K562 (cell line): ENCODE data around the gene BET1L. TPM values are rescaled to one million over a fixed set of nuclear protein-coding genes. Genes with fewer than 3 reads are reported as not detected.

Source experiments
- CREB1 ChIP-seq, 2 experiments: sonication (generic) in 1 of 2; formaldehyde crosslinking in 1 of 2; IDR thresholded peaks; 2 replicates each; pipeline versions ENCODE4 v1.6.1 to v1.8.0; 2012 to 2022; ENCODE audit warnings: inconsistent platforms in 1 of 2, mild to moderate bottlenecking in 1 of 2, missing genetic modification reagents in 1 of 2, moderate library complexity in 1 of 2
- DDX20 ChIP-seq: fragments of 450-650 bp; IDR thresholded peaks from 2 replicates; pipeline ENCODE4 v1.6.1; 2016; ENCODE audit warnings: missing genetic modification characterization, low read depth, mild to moderate bottlenecking, missing compliant biosample characterization, moderate library complexity
- EGR1 ChIP-seq: fragments of 450-650 bp; conservative IDR thresholded peaks from 2 replicates; pipeline ENCODE4 v1.6.1; 2017; ENCODE audit warnings: mild to moderate bottlenecking
- GTF3C2 ChIP-seq: IDR thresholded peaks from 3 replicates; pipeline ENCODE4 v1.6.1; 2011; ENCODE audit warnings: borderline replicate concordance, mild to moderate bottlenecking, moderate library complexity; ENCODE audit not compliant: insufficient read length; ENCODE audit errors: extremely low read depth
- HMGN3 ChIP-seq: IDR thresholded peaks from 2 replicates; pipeline ENCODE4 v1.6.1; 2011; ENCODE audit warnings: borderline replicate concordance, low read depth, mild to moderate bottlenecking, mixed read lengths, low read length; ENCODE audit not compliant: insufficient read length; ENCODE audit errors: extremely low read depth
- MAX ChIP-seq: sonication (generic); formaldehyde crosslinking; IDR thresholded peaks from 2 replicates; pipeline ENCODE4 v1.9.0; 2022; ENCODE audit warnings: mild to moderate bottlenecking, missing genetic modification reagents
- NFIX ChIP-seq: fragments of 250-450 bp; sonication (Bioruptor Pico); IDR thresholded peaks from 2 replicates; pipeline ENCODE4 v1.4.0; 2020; ENCODE audit warnings: low read depth, mild to moderate bottlenecking, moderate library complexity
- PHF21A ChIP-seq: fragments of 450-650 bp; IDR thresholded peaks from 2 replicates; pipeline ENCODE4 v1.6.1; 2017; ENCODE audit warnings: low read depth, borderline replicate concordance
- RFX5 ChIP-seq: IDR thresholded peaks from 2 replicates; pipeline ENCODE4 v1.6.1; 2011; ENCODE audit warnings: low read depth, mild to moderate bottlenecking, improper control_type of control experiment, low read length
- SETDB1 ChIP-seq: IDR thresholded peaks from one replicate; pipeline ENCODE4 v1.6.1; 2012; ENCODE audit warnings: low read length, control low read depth, inconsistent platforms
- SP2 ChIP-seq: IDR thresholded peaks from 2 replicates; pipeline ENCODE4 v1.6.1; 2011; ENCODE audit warnings: mild to moderate bottlenecking, low read depth, low read length, moderate library complexity; ENCODE audit not compliant: poor library complexity, severe bottlenecking; ENCODE audit errors: extremely low read depth
- SRSF3 ChIP-seq: fragments of 200-400 bp; formaldehyde crosslinking; IDR thresholded peaks from 2 replicates; pipeline ENCODE4 v1.6.1; 2016; ENCODE audit warnings: mild to moderate bottlenecking, low read length, moderate library complexity; ENCODE audit not compliant: insufficient read depth
- TRIM24 ChIP-seq, 2 experiments: fragments of 450-650 bp; IDR thresholded peaks; 2 replicates each; pipeline ENCODE4 v1.6.1; 2016
- UBTF ChIP-seq, 2 experiments: IDR thresholded peaks; 2 replicates each; pipeline ENCODE4 v1.6.1; 2012; ENCODE audit warnings: improper control_type of control experiment in 2 of 2, low read depth in 2 of 2, low read length in 2 of 2, borderline replicate concordance in 1 of 2
- ZBTB12 ChIP-seq: fragments of 250-450 bp; sonication (Bioruptor Pico); IDR thresholded peaks from 2 replicates; pipeline ENCODE4 v1.4.0; 2020
- ZNF764 ChIP-seq: fragments of 250-450 bp; sonication (Bioruptor Pico); IDR thresholded peaks from 2 replicates; pipeline ENCODE4 v1.4.0; 2020; ENCODE audit warnings: low read depth, mild to moderate bottlenecking, moderate library complexity
- polyA plus RNA-seq, 8 experiments: library from polyadenylated mRNA; depleted of rRNA in 4 of 8; stranded (reverse) in 5 of 8; unstranded in 3 of 8; fragments of >200 nt; fragmentation: Nextera tagmentation in 2 of 8; fragmentation: Illumina TruSeq in 1 of 8; extraction: Ambion mirVana in 2 of 8; extraction: Trizol in 1 of 8; gene quantifications; 2 replicates each; pipeline versions ENCODE4 v1.2.1 to v1.2.3, GENCODE V29; 2011 to 2014; ENCODE audit warnings: inconsistent platforms in 1 of 8, missing spikeins in 1 of 8
- total RNA-seq, 7 experiments: library from RNA; depleted of rRNA in 6 of 7; stranded (reverse); fragments of >200 nt in 6 of 7; fragmentation: Illumina TruSeq in 2 of 7; extraction: Trizol in 2 of 7; gene quantifications; 2 replicates each; pipeline versions ENCODE4 v1.2.1 to v1.2.3, GENCODE V29; 2011 to 2021; ENCODE audit warnings: low replicate concordance in 1 of 7
- TF ChIP-seq, protein P1 (sequence below): fragments of 450-650 bp; formaldehyde crosslinking; IDR thresholded peaks from 2 replicates; pipeline ENCODE4 v1.4.0; 2022; ENCODE audit warnings: mild to moderate bottlenecking, moderate library complexity

BET1L gene
- total and polyA plus RNA-seq, 9 of the 15 experiments (the other 6 are each of a cell fraction or from before 2014, with no cell fraction given), result 9.9 to 69.1 (median 19.9) TPM

GRCh38 chr11:235997-236773 is 29.0 kb upstream of the BET1L start, which contains the start of gene SIRT3 (continued):
- no peak; a peak in 1 of 4 replicates for TF ChIP-seq UBTF (IDR thresholded peaks at IDR 0.05; ENCODE audit: borderline replicate concordance in 1 of 2, low read depth in 2 of 2, low read length in 2 of 2)
- TF ChIP-seq CREB1 (IDR thresholded peaks at IDR 0.05), result peak; percentile 77
- no peak; the same call in 1 of the 2 replicates for TF ChIP-seq CREB1 (CRISPR knock-in tag; IDR thresholded peaks at IDR 0.05)
- TF ChIP-seq RFX5, result no peak
- peak; percentile 14; the same call in 1 of the 2 replicates for TF ChIP-seq MAX
- no peak for TF ChIP-seq SP2
- TF ChIP-seq HMGN3, result peak; percentile 62
- no peak for TF ChIP-seq SETDB1
- TF ChIP-seq TRIM24 (IDR thresholded peaks at IDR 0.05), result peak in 1 of 2 experiments; percentile 89; a peak in 2 of 4 replicates
- TF ChIP-seq GTF3C2, result no peak
- no peak for TF ChIP-seq NFIX
- no peak for TF ChIP-seq ZBTB12
- TF ChIP-seq DDX20 (tag), result no peak
- TF ChIP-seq, protein P1, sequence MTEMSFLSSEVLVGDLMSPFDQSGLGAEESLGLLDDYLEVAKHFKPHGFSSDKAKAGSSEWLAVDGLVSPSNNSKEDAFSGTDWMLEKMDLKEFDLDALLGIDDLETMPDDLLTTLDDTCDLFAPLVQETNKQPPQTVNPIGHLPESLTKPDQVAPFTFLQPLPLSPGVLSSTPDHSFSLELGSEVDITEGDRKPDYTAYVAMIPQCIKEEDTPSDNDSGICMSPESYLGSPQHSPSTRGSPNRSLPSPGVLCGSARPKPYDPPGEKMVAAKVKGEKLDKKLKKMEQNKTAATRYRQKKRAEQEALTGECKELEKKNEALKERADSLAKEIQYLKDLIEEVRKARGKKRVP (CRISPR knock-in tag), result no peak
- TF ChIP-seq SRSF3, result no peak
- peak; percentile 92 for TF ChIP-seq EGR1
- no peak for TF ChIP-seq ZNF764 (CRISPR knock-in tag)
- no peak for TF ChIP-seq PHF21A
